ENCODE results near the gene RIPPLY2.
"Not testable (repeated sequence)": the region's sequence is repeated elsewhere in the genome, so short reads cannot be mapped to it uniquely, and the experiment has no call there.

RIPPLY2 gene

DNA sequence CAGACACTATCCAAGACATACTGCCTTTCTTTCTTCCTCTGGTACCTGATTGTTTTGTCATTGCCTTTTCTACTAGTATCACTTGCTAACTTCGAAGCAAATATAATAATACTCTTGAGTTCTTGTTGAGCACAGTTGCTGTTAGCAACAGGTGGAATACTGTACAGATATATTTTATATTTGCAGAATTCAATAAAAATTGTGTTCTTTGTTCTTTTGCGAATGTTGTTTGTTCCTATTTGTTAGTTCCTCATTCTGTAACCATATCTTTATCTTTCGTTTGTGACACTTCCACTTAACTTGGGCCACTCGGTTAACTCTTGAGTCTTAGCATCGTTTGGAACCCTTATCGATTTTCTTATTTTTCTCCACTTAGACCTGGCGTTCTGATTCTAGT lies 7.2 kb downstream of the RIPPLY2 start:
- DNase-seq (ENCODE audit: low spot score), result peak; percentile 41

DNA sequence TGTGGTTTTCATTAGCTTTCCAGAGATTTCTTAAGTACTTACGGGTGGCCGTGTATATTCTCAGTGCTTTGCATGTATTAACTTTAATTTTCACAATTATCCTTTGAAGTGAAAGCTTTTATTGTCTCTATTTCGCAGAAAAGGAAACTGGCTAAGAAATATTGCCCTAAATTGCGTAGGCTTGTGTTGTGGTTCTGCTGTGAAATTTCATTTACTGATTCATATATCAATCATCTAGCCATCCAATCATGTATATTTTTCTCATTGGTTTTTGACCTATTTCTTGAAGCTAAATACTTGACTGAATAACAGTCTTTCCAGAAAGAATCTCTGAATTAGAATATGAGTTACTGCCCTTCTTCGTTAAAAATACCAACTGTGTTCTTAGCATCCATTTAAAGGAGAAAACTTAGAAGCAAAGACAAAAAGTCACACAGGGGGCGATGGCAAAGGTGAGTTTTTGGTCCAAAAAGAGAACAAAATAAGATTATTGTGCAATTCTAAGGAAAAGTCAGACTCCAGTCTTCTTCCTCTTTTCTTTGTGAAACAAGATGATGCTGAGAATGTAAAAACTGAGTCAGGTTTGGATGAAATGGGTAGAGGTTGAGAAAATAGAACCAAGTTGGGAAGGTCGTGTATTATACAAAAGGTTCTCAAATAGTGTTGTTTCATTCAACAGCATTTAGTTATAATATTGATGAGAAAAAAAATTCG lies 7.8 kb downstream of the RIPPLY2 start:
- peak; percentile 9 for DNase-seq (ENCODE audit: low spot score)

DNA sequence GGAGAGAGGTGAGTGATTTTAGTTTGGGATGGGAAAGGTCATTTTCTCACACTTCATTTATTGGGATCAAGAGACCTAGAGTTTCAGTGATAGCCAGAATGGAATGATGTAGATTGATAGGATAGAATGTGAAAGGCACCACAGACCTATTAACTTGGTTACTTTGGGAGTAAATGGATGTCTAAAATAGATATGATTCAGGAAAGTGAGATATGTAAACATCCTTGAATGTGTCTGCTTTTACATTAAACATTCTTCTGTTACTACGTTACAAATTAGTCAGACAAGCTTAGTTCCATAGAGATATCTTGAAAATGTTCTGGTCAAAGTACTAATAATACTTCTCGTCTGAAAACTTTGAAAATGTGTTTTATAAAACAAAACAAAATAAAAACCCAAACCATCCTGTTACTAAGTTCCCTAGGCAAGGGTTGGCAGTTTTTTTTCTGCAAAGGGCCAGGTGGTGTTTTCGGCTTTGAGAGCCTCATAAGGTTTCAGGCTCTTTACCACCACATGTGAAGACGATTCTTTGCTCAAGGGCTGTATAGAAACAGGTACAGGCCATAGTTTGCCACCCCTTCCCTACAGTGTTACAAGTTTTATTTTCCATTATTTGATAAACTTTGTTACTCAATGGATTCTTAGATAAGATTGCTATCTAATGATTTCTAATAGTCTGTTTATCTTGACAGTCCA lies 9.8 kb downstream of the RIPPLY2 start:
- DNase-seq (ENCODE audit: low spot score), result no peak

DNA sequence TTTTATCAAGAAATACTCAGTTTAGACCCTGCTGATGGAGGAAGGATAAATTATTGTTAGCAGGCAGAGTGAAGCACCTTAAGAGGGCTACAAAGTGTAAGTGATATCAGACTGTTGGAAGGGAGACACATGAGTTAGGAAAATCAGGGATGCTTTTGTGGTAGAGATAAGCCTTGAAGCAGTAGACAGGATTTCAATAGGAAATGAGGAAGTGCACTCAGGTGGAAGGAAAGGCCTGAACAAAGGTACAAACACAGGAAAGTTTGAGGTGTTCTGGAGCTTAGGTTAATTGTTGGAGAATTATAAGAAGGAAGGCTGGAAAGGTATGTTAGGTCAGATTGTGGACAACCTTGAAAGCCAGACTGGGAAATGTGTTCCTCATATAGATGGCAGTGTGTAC lies 13.9 kb downstream of the RIPPLY2 start:
- DNase-seq (ENCODE audit: low spot score), result no peak

DNA sequence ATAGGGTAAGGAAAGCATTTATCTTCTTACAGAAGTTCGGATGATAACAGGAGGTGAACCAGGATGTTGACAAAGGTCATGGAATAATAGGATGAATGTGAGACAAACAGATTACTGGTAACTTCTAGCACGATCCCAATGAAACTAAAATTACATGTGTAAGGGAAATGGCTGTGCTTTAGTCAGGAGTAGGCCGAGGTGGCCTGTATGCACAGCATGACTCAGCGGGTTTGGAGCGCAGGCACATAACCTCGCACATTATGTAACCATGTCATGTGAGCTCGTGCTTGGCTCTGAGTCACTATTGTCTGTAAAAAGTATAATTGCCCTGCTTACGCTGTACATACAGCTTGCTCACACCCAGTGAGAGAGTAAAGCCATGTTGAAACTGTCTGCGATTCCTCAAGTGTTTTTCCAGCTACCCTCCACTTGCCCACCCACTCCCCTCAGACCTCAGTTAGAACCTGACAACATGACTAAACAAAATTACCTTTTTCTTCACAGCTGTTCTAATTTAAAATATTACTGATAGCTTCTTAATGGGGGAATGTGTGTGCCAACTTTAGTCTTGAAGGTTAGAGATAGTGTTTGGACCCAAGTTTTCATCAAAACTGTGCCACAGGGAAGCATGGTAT lies 14.5 kb downstream of the RIPPLY2 start:
- DNase-seq (ENCODE audit: low spot score), result peak; percentile 62

DNA sequence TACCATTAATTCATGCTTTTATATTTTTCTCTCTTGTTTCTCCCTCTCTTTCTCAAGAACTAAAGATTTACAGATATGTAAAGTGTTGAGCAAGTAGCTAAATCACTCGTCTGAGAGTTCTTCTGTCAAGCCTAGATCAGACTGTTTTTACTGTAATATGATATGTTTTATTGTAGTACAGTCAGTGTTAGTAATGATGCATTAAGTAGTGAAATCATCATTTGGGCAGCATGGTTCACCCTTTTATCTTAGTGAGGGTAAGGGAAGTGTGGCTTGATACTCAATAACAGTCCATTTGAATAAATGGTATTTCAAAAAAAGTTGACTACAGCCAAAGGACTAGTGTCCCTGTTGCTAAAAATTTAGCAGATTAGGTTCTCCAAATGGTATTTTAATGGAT lies 15.5 kb downstream of the RIPPLY2 start:
- DNase-seq (ENCODE audit: low spot score), result no peak

DNA sequence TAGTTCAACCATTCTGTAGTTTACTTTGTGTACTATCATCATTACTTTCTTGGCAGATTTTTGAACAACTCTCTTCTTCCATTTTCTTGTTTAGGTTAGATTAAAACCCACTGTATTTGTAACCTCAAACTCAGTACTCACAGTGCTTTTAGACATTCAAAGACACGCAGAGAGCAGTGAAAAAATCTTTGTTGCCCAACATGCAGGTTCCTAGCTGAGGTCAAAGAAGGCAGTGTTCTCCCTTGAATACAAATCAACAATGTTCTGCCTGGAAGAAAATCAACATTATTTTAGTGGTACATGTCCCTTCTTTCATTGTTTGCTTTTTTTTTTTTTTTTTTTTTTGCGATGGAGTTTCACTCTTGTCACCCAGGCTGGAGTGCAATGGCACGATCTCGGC lies 17.5 kb downstream of the RIPPLY2 start:
- DNase-seq (ENCODE audit: low spot score), result no peak

DNA sequence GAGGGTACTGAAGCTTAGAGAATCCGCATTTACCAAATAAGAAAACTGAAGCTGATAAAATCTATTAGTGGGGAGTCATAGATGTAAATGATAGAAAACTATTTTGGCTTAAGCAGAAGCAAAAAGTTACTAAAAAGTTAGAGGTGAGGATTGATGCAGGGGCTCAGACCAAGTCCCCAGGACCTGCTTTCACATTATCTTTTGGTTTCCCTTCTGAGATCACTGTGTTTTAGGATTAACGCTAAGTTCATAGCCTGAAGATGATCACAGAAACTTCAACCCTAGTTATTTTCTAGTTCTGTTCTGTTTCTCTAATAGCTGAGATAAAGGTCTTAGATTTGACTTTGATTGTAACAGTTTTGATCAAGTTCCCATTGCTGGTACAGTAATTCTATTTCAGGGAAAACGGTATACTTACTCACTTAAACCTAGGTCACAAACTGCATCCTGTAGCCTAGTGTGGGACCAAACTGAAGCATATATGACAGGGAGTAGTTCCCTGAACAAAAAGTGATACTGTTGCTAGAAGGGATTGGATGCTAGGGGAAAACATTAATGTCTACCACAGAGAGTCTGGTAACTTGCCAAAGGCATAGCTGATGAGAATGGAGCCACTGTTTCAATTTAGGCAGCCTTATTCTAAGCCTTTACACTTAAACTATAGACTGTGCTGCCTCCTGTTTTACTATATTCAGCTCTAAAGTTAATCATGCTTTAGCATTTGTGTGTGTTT lies 19.4 kb downstream of the RIPPLY2 start:
- DNase-seq (ENCODE audit: low spot score), result no peak

DNA sequence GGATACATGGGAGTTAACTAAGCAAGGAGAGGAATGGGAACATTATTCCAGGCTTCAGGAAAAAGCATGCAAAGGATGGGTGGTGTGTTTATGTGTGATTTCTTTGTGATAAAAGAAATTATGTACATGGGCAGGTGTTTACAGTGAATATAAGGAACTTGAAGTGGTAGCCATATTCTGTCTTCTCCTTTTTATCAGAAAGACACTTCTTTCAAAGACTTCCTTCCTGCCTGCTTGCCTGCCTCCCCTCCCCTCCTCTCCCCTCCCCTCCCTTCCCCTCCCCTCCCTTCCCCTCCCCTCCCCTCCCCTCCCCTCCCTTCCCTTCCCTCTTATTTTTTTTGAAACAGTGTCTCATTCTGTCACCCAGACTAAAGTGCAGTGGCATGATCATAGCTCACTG lies 20.7 kb downstream of the RIPPLY2 start:
- DNase-seq (ENCODE audit: low spot score), result no peak

DNA sequence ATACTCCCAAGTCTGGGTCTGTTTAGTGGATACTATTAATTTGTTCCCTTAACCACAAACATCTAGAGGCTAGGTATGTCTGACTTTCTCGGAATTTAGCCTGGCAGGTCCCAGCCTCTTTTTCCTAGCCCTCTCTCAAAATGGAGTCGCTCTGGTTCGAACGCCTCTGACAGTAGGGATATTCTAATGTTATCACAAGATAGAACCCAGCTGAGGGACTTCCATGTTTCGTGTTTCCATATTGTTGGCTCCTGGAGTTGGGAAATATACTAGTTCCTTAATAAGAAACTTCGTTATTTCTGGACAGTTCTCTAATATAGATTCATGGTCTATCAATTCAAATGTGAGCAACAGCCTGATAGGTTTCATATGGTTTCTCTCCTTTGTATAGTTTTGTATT lies 22.7 kb downstream of the RIPPLY2 start:
- no peak for DNase-seq (ENCODE audit: low spot score)

DNA sequence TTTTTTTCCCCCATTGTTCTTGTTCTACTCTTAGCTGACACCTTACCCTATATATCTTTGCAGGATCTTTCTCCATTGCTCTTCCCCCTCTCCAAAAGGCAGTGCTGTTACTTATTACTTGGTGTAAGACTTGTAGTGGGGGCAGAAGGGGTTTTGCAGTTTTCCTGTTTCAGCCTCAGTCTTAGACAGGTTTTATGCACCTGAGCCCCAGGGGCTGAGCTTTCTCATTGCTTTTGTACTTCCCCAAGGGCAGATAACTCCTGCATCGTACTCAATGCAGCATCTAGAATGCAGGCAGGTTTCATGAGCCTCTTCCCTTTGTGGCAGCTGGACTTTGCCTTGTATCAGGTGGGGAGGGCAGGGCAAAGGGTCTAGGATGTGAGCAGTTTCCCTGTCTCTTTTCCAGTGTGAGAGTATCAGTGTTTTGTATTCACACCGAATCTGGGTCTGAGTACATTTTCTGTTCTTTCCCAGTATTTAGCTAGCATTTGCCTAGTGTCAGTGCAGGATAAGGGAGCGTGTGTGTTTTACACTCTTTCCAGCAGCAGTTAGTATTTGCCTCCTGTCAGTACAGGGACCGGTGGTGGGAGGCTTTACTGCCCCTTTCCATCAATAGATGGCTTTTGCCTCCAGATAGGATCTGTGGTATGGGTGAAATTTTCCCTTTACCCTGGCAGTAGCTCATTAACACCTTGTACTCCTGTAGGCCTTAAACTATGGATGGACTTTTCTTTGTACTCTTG lies 25.9 kb downstream of the RIPPLY2 start:
- DNase-seq (ENCODE audit: low spot score), result no peak

DNA sequence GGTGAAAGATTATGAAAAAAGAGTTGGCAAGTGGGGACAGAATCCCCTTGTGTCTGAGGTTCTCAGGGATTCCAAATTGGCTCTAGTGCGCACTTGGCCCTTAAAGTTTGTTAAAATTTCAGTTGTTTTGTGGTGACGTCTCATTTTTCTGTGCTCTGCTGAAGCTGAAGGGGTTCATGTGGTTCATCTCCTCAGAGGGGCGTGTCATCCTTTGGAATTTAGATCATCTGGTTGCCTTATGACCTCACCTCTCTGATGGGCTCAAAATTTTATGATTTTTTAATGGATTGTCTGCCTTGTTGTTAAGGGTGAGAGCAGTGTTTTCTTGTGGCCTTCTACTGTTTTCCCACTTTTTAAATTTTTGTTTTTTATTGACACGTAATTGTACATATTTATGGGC lies 26.6 kb downstream of the RIPPLY2 start:
- DNase-seq (ENCODE audit: low spot score), result no peak

DNA sequence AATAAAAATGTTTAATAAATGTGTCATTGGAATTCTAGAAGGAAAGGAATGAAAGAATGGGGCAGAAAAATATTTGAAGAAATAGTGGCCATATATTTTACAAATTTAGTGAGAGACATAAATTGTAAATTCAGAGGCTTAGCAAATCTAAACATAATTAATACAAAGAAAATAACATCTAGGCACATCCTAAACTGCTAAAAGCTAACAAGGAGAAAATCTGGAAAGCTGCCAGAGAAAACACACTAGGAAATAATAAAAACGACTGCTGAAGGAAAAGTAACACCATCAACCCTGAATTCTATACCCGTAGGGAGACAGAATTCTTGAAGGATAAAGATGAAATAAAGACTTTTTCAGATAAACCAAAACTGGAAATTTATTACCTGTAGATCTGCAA lies 30.1 kb downstream of the RIPPLY2 start:
- no peak for DNase-seq (ENCODE audit: low spot score)

DNA sequence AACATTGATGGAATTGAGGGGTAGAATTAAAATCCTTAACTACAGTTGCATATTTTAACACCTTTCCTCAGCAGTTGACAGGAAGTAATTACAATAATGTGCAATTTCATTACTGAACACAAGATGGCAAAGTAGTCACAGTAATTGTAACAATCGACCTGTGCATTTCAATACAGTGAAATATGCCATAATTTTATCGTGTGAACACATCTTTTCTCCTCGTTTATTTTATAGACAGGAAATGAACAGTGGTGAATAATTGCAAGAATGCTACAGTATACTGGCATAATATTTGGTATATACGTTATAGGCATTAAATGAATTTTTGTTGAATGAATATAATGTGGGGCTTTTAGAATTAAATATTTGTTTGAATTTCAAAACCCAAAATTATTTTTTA lies 31.4 kb downstream of the RIPPLY2 start:
- peak; percentile 75 for DNase-seq (ENCODE audit: low spot score)

DNA sequence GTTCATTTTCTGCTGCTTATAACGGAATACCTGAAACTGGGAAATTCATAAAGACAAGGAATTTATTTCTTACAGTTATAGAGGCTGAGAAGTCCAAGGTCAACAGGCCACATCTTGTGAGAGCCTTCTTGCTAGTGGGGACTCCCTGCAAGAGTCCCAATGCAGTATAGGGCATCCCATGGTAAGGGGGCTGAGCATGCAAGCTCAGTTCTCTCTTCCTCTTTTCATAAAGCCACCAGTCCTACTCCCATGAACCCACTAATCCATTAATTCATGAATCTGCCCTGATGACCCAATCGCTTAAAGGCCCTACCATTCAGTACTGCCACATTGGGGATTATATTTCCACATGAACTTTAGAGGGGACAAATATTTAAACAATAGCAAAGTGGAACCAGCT lies 32.8 kb downstream of the RIPPLY2 start:
- DNase-seq (ENCODE audit: low spot score), result no peak

DNA sequence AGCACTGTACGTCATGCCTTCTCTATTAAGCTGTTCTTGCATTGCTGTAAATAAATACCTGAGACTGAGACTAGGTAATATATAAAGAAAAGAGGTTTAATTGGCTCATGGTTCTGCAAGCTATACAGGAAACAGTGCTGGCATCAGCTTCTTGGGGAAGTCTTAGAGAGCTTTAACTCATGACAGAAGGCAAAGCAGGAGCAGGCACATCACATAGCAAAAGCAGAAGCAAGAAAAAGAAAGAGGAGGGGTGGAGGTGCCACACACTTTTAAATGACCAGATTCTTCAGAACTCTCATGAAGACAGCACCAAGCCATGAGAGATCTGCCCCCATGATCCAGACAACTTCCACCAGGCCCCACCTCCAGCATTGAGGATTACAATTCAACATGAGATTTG lies 36.5 kb downstream of the RIPPLY2 start:
- no peak for DNase-seq (ENCODE audit: low spot score)

DNA sequence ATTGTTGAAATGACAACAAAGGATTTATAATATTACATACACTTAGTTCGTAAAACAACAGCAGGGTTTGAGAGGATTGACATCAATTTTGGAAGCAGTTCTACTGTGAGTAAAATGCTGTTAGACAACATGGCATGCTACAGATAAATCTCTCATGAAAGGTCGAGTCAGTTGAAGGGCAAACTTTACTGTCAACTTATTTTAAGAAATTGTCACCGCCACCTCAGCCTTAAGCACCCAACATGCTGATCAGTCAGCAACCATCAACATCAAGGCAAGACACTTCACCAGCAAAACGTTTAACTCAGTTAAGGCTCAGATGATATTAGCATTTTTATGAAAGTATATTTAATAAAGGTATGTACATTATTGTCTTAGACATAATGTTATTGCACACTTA lies 37.4 kb downstream of the RIPPLY2 start:
- no peak for DNase-seq (ENCODE audit: low spot score)

DNA sequence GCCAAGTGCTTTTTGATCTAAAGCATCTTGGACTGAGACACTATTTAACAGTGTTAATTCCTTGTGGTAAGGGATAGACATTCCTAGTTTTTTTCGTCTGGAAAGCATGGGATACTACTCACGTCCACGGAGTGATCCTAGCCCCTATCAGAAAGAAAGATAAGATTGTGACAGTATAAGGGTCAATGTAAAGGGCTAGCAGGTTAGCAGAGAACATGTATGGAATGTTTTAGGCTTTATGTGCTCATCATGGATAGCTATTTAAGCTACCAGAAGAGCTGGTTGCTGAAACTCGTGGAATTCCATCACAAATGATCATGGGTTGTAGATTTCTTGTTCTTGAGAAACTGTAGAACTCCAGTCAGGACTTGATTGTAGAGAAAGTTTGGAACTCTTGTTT lies 38.4 kb downstream of the RIPPLY2 start:
- DNase-seq (ENCODE audit: low spot score), result no peak

DNA sequence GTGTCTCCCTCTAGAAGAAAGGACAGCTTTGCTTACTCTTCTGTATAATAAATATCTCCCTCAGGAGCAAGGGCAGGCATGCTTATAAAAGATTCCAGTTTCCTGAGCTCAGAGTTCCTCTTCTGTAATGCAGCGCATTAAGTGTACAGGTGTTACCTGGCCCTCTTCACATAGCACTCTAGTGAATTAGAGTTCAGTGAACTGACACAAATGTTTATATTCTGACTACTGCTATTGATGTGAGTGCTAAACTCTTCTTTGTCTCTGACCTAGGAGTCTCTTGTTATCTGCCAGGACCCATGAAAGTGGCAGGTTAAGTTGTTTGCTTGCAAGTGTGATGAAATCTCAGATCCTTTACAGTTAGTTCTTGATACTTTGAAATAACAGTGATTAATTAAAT lies 39.9 kb downstream of the RIPPLY2 start:
- DNase-seq (ENCODE audit: low spot score), result no peak

DNA sequence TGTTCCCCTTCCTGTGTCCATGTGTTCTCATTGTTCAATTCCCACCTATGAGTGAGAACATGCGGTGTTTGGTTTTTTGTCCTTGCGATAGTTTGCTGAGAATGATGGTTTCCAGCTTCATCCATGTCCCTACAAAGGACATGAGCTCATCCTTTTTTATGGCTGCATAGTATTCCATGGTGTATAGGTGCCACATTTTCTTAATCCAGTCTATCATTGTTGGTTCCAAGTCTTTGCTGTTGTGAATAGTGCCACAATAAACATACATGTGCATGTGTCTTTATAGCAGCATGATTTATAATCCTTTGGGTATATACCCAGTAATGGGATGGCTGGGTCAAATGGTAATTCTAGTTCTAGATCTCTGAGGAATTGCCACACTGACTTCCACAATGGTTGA lies 43.9 kb downstream of the RIPPLY2 start:
- DNase-seq (ENCODE audit: low spot score), result not testable (repeated sequence)

DNA sequence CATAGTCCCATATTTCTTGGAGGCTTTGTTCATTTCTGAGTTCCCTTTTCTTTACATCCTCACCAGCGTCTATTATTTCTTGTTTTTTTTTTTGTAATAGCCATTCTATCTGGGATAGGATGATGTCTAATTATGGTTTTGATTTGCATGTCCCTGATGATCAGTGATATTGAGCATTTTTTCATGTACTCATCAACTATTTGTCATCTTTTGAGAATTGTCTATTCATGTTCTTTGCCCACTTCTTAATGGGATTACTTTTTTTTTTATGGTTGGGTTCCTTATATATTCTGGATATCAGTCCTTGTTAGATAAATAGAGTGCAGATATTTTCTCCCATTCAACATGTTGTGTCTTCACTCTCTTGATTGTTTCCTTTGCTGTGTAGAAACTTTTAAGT lies 48.5 kb downstream of the RIPPLY2 start:
- no peak for DNase-seq (ENCODE audit: low spot score)

DNA sequence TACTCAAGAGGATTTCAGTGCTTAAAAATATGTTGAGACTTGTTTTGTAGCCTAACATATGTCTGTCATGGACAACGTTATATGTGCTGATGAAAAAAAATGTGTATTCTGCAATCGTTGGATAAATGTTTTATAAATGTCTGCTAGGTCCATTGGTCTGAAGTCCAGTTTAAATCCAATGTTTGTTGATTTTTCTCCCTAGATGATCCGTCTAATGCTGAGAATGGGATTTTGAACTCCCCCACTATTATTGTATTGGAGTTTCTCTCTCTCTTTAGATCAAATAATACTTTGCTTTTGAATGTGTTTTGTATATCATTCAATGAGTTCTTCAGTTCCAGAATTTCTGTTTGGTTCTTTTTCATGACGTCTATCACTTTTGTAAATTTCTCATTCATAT lies 51.2 kb downstream of the RIPPLY2 start:
- no peak for DNase-seq (ENCODE audit: low spot score)

Measured in NAMALWA (cell line).